Neural cell (in vitro differentiated cells): ENCODE measurements around the gene RHOBTB1.

Experiments
- EP300 ChIP-seq: fragments of 450-650 bp; conservative IDR thresholded peaks from 2 replicates; pipeline ENCODE4 v1.6.1; 2014; ENCODE audit warnings: antibody characterized with exemption, mild to moderate bottlenecking, moderate library complexity; ENCODE audit not compliant: poor library complexity, severe bottlenecking
- EZH2 ChIP-seq: fragments of 200-600, 300-800 bp; shearing (Covaris generic), sonication (generic); IDR thresholded peaks from 2 replicates; pipeline ENCODE4 v1.6.1; 2014; ENCODE audit warnings: antibody characterized with exemption, low read length, borderline replicate concordance, mild to moderate bottlenecking; ENCODE audit not compliant: insufficient read depth, poor library complexity, severe bottlenecking
- MXI1 ChIP-seq: fragments of 450-650 bp; conservative IDR thresholded peaks from 2 replicates; pipeline ENCODE4 v1.6.1; 2014; ENCODE audit warnings: antibody characterized with exemption, mild to moderate bottlenecking; ENCODE audit not compliant: poor library complexity, severe bottlenecking
- POLR2AphosphoS5 ChIP-seq: IDR thresholded peaks from 2 replicates; pipeline ENCODE4 v1.6.1; 2012
- RAD21 ChIP-seq: fragments of 450-650 bp; conservative IDR thresholded peaks from 2 replicates; pipeline ENCODE4 v1.6.1; 2014; ENCODE audit warnings: antibody characterized with exemption, mild to moderate bottlenecking, moderate library complexity
- SMC3 ChIP-seq: fragments of 450-650 bp; conservative IDR thresholded peaks from 2 replicates; pipeline ENCODE4 v1.6.1; 2014; ENCODE audit warnings: antibody characterized with exemption, mild to moderate bottlenecking, moderate library complexity; ENCODE audit not compliant: poor library complexity
- TAF1 ChIP-seq: IDR thresholded peaks from 2 replicates; pipeline ENCODE4 v1.6.1; 2012; ENCODE audit warnings: low read depth
- TF ChIP-seq, protein P1 (sequence below): fragments of 450-650 bp; IDR thresholded peaks from 2 replicates; pipeline ENCODE4 v1.5.1; 2014; ENCODE audit warnings: antibody characterized with exemption, mild to moderate bottlenecking, moderate library complexity; ENCODE audit not compliant: poor library complexity, severe bottlenecking
- TF ChIP-seq, protein P2 (sequence below): IDR thresholded peaks from 2 replicates; pipeline ENCODE4 v1.6.1; 2012; ENCODE audit warnings: borderline replicate concordance

DNA sequence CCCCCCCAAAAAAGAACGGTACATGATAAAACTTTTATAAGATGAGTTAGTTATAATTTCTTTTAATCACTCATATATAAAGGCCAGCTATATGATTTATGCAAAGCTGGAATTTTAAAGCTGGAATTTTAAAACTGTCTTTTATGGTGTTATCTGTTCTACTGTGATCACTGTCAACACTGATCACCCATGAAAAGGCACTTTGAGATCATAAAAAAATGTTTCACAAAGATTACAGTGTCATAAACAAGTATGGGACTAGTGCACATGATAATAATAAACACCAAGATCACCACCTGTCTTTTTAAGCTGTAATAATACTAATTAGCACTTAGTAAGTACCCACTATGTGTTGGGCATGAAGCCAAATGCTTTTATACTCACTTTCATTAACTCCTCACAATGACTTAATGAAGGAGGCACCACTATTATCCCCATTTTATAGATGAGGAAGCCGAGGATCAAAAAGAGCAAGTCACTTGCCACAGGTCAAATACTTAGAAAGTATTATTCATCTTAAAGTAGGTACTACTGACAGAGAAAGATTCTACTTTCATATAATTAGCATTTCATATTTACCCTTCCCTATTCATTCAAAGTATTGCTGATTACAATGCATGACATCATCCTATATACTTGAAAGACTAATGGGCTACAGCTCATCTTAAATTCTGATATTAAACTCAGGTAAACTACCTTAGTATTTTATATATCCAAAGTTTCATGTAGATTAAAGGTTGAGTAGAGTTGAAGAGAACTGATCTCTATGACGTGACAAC lies 8.3 kb upstream of the RHOBTB1 start:
- no peak for TF ChIP-seq TAF1
- TF ChIP-seq, protein P1, sequence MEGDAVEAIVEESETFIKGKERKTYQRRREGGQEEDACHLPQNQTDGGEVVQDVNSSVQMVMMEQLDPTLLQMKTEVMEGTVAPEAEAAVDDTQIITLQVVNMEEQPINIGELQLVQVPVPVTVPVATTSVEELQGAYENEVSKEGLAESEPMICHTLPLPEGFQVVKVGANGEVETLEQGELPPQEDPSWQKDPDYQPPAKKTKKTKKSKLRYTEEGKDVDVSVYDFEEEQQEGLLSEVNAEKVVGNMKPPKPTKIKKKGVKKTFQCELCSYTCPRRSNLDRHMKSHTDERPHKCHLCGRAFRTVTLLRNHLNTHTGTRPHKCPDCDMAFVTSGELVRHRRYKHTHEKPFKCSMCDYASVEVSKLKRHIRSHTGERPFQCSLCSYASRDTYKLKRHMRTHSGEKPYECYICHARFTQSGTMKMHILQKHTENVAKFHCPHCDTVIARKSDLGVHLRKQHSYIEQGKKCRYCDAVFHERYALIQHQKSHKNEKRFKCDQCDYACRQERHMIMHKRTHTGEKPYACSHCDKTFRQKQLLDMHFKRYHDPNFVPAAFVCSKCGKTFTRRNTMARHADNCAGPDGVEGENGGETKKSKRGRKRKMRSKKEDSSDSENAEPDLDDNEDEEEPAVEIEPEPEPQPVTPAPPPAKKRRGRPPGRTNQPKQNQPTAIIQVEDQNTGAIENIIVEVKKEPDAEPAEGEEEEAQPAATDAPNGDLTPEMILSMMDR, result no peak
- TF ChIP-seq, protein P2, sequence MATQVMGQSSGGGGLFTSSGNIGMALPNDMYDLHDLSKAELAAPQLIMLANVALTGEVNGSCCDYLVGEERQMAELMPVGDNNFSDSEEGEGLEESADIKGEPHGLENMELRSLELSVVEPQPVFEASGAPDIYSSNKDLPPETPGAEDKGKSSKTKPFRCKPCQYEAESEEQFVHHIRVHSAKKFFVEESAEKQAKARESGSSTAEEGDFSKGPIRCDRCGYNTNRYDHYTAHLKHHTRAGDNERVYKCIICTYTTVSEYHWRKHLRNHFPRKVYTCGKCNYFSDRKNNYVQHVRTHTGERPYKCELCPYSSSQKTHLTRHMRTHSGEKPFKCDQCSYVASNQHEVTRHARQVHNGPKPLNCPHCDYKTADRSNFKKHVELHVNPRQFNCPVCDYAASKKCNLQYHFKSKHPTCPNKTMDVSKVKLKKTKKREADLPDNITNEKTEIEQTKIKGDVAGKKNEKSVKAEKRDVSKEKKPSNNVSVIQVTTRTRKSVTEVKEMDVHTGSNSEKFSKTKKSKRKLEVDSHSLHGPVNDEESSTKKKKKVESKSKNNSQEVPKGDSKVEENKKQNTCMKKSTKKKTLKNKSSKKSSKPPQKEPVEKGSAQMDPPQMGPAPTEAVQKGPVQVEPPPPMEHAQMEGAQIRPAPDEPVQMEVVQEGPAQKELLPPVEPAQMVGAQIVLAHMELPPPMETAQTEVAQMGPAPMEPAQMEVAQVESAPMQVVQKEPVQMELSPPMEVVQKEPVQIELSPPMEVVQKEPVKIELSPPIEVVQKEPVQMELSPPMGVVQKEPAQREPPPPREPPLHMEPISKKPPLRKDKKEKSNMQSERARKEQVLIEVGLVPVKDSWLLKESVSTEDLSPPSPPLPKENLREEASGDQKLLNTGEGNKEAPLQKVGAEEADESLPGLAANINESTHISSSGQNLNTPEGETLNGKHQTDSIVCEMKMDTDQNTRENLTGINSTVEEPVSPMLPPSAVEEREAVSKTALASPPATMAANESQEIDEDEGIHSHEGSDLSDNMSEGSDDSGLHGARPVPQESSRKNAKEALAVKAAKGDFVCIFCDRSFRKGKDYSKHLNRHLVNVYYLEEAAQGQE, result no peak
- TF ChIP-seq EZH2, result no peak
- no peak for TF ChIP-seq EP300
- no peak for TF ChIP-seq POLR2AphosphoS5
- no peak for TF ChIP-seq MXI1
- no peak for TF ChIP-seq RAD21
- TF ChIP-seq SMC3, result no peak
